WTC11 (cell line): Measurements from ENCODE around the gene PRSS8. TPM values are rescaled to one million over a fixed set of nuclear protein-coding genes. Genes with fewer than 3 reads are reported as not detected.
"Not testable (repeated sequence)": the region's sequence is repeated elsewhere in the genome, so short reads cannot be mapped to it uniquely, and the experiment has no call there.

ENCODE experiments used
- ATAC-seq: fragments of 200-7000 bp; cut with Tn5 transposase; 2 replicates; pipeline ENCODE4 v1.10.0; 2021; ENCODE audit warnings: mild to moderate bottlenecking, moderate library complexity
- CTCF ChIA-PET: fragments of 300-600 bp; sonication (Branson Sonifier 250); formaldehyde crosslinking; loops from one replicate; lab custom pipeline; 2021; ENCODE audit warnings: antibody characterized with exemption; lab: Charles Lee
- POLR2A ChIA-PET: fragments of 350-600 bp; sonication (Branson Sonifier 250); formaldehyde crosslinking; loops from one replicate; lab custom pipeline; 2021; ENCODE audit warnings: antibody characterized with exemption; lab: Charles Lee
- DNase-seq: peaks from one replicate; pipeline ENCODE4 v3.0.0; 2021; ENCODE audit warnings: low spot score
- H3K27ac Mint-ChIP-seq: 2 replicates; pipeline ENCODE4 v1.8.0; 2021; ENCODE audit warnings: mixed read lengths
- H3K27me3 Mint-ChIP-seq: 2 replicates; pipeline ENCODE4 v1.8.0; 2021; ENCODE audit warnings: low read depth, mild to moderate bottlenecking, moderate library complexity, mixed read lengths
- H3K36me3 Mint-ChIP-seq: 2 replicates; pipeline ENCODE4 v1.8.0; 2021; ENCODE audit warnings: mixed read lengths
- H3K4me1 Mint-ChIP-seq: 2 replicates; pipeline ENCODE4 v1.8.0; 2022; ENCODE audit warnings: mixed read lengths
- H3K4me3 Mint-ChIP-seq: 2 replicates; pipeline ENCODE4 v1.8.0; 2021; ENCODE audit warnings: mild to moderate bottlenecking, moderate library complexity, mixed read lengths
- H3K9me3 Mint-ChIP-seq: 2 replicates; pipeline ENCODE4 v1.8.0; 2021; ENCODE audit warnings: mixed read lengths
- EMX1 ChIP-seq: fragments of 250-450 bp; sonication (Bioruptor Pico); IDR thresholded peaks from 2 replicates; pipeline ENCODE4 v1.8.0; 2021; ENCODE audit warnings: mild to moderate bottlenecking
- ETV6 ChIP-seq: sonication (generic); formaldehyde crosslinking; IDR thresholded peaks from 2 replicates; pipeline ENCODE4 v1.8.1; 2022; ENCODE audit warnings: mild to moderate bottlenecking, missing genetic modification reagents
- FOXJ3 ChIP-seq: sonication (generic); formaldehyde crosslinking; IDR thresholded peaks from 2 replicates; pipeline ENCODE4 v1.9.0; 2021; ENCODE audit warnings: missing genetic modification reagents, mild to moderate bottlenecking, borderline replicate concordance
- GABPB1 ChIP-seq: sonication (generic); formaldehyde crosslinking; IDR thresholded peaks from 2 replicates; pipeline ENCODE4 v1.8.1; 2023; ENCODE audit warnings: mild to moderate bottlenecking, missing genetic modification reagents
- HMGA2 ChIP-seq: fragments of 250-450 bp; sonication (Bioruptor Pico); IDR thresholded peaks from 2 replicates; pipeline ENCODE4 v1.4.0; 2021; ENCODE audit warnings: mild to moderate bottlenecking, moderate library complexity
- IRF2 ChIP-seq: sonication (generic); formaldehyde crosslinking; IDR thresholded peaks from 2 replicates; pipeline ENCODE4 v1.8.0; 2022; ENCODE audit warnings: low read depth, missing genetic modification reagents, borderline replicate concordance
- OVOL2 ChIP-seq: fragments of 250-450 bp; sonication (Bioruptor Pico); IDR thresholded peaks from 2 replicates; pipeline ENCODE4 v1.9.0; 2021; ENCODE audit warnings: mild to moderate bottlenecking, borderline replicate concordance
- PRRX2 ChIP-seq: fragments of 250-450 bp; sonication (Bioruptor Pico); IDR thresholded peaks from 2 replicates; pipeline ENCODE4 v1.8.0; 2021; ENCODE audit warnings: mild to moderate bottlenecking
- SMAD3 ChIP-seq: sonication (generic); formaldehyde crosslinking; IDR thresholded peaks from 2 replicates; pipeline ENCODE4 v1.8.0; 2022; ENCODE audit warnings: missing genetic modification reagents, mild to moderate bottlenecking, borderline replicate concordance
- SP1 ChIP-seq: sonication (generic); formaldehyde crosslinking; conservative IDR thresholded peaks from 2 replicates; pipeline ENCODE4 v1.8.1; 2022; ENCODE audit warnings: missing genetic modification reagents
- ZBTB21 ChIP-seq: sonication (generic); formaldehyde crosslinking; IDR thresholded peaks from 2 replicates; pipeline ENCODE4 v1.8.1; 2023; ENCODE audit warnings: mild to moderate bottlenecking, missing genetic modification reagents, borderline replicate concordance
- ZNF219 ChIP-seq: sonication (generic); formaldehyde crosslinking; IDR thresholded peaks from 2 replicates; pipeline ENCODE4 v1.8.0; 2023; ENCODE audit warnings: missing genetic modification reagents, mild to moderate bottlenecking, borderline replicate concordance
- total RNA-seq: library from RNA; stranded (reverse); gene quantifications from 3 replicates; pipeline ENCODE4 v1.2.3, GENCODE V29; 2021
- TF ChIP-seq, protein P1 (sequence below): sonication (generic); formaldehyde crosslinking; IDR thresholded peaks from 2 replicates; pipeline ENCODE4 v1.8.1; 2023; ENCODE audit warnings: mild to moderate bottlenecking, missing genetic modification reagents
- TF ChIP-seq, protein P2 (sequence below): fragments of 250-450 bp; sonication (Bioruptor Pico); conservative IDR thresholded peaks from 2 replicates; pipeline ENCODE4 v1.9.0; 2021; ENCODE audit warnings: mild to moderate bottlenecking
- TF ChIP-seq, protein P3 (sequence below): fragments of 250-450 bp; sonication (Bioruptor Pico); IDR thresholded peaks from 2 replicates; pipeline ENCODE4 v2.1.2; 2022; ENCODE audit warnings: mild to moderate bottlenecking, moderate library complexity
- TF ChIP-seq, protein P4 (sequence below): sonication (generic); formaldehyde crosslinking; IDR thresholded peaks from 2 replicates; pipeline ENCODE4 v1.8.1; 2022; ENCODE audit warnings: low read depth, missing genetic modification reagents, borderline replicate concordance
- TF ChIP-seq, protein P5 (sequence below): sonication (generic); formaldehyde crosslinking; IDR thresholded peaks from 2 replicates; pipeline ENCODE4 v1.8.1; 2023; ENCODE audit warnings: mild to moderate bottlenecking, missing genetic modification reagents, moderate library complexity
- TF ChIP-seq, protein P6 (sequence below): sonication (generic); formaldehyde crosslinking; IDR thresholded peaks from 2 replicates; pipeline ENCODE4 v1.8.0; 2022; ENCODE audit warnings: mild to moderate bottlenecking, missing genetic modification reagents
- TF ChIP-seq, protein P7 (sequence below): sonication (generic); formaldehyde crosslinking; IDR thresholded peaks from 2 replicates; pipeline ENCODE4 v1.8.0; 2023; ENCODE audit warnings: missing genetic modification reagents
- TF ChIP-seq, protein P8 (sequence below): sonication (generic); formaldehyde crosslinking; IDR thresholded peaks from 2 replicates; pipeline ENCODE4 v1.8.0; 2022; ENCODE audit warnings: mild to moderate bottlenecking, missing genetic modification reagents

PRSS8 gene
- total RNA-seq, 1 experiment from 2014 or later: 78.8 TPM

DNA sequence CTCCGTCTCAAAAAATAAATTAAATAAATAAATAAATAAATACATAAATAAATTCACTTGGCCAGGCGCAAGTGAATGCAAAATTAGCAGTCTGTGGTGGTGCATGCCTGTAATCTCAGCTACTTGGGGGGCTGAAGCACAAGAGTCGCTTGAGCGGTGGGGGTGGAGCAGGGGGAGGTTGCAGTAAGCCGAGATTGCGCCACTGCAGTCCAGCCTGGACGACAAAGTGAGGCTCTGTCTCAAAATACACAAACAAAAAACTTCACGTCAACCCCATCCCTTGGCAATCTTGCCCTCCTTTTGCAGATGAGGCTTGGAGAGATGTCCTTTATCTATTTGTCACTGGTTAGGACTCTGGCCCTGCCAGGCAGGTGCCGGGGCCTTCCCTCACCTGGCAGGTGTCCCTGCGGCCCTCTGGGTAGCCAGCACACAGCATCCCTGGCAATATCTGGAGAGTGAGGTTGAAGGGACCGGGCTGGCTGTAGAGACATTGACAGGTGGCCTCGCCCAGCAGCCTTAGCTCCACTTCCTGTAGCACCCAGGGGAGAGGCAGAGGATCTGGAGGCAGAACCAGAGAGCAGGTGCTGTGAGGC, 10.0 kb upstream of the PRSS8 start:
- Mint-ChIP-seq H3K36me3 (no peaks in the 10 kb centered on the region), H3K27me3 (peaks cover 49% of the 10 kb centered on the region), H3K4me3 (no peak overlapping the region), H3K27ac (no peak overlapping the region), H3K9me3 (no peaks in the 10 kb centered on the region), H3K4me1 (peaks cover 36% of the 10 kb centered on the region)
- DNase-seq (no peak), ATAC-seq (no peak)
- ChIA-PET CTCF (no interaction called here), POLR2A (interaction anchor here (0.7 kb wide), 1 partner anchor 42 kb away, joined by 6 read pairs; no protein-coding TSS in a partner anchor)
- TF ChIP-seq OVOL2 (no peak), HMGA2 (CRISPR knock-in tag) (no peak), SMAD3 (CRISPR knock-in tag) (no peak), FOXJ3 (CRISPR knock-in tag) (no peak)
- TF ChIP-seq, protein P1, sequence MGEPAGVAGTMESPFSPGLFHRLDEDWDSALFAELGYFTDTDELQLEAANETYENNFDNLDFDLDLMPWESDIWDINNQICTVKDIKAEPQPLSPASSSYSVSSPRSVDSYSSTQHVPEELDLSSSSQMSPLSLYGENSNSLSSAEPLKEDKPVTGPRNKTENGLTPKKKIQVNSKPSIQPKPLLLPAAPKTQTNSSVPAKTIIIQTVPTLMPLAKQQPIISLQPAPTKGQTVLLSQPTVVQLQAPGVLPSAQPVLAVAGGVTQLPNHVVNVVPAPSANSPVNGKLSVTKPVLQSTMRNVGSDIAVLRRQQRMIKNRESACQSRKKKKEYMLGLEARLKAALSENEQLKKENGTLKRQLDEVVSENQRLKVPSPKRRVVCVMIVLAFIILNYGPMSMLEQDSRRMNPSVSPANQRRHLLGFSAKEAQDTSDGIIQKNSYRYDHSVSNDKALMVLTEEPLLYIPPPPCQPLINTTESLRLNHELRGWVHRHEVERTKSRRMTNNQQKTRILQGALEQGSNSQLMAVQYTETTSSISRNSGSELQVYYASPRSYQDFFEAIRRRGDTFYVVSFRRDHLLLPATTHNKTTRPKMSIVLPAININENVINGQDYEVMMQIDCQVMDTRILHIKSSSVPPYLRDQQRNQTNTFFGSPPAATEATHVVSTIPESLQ: no peak
- TF ChIP-seq, protein P2, sequence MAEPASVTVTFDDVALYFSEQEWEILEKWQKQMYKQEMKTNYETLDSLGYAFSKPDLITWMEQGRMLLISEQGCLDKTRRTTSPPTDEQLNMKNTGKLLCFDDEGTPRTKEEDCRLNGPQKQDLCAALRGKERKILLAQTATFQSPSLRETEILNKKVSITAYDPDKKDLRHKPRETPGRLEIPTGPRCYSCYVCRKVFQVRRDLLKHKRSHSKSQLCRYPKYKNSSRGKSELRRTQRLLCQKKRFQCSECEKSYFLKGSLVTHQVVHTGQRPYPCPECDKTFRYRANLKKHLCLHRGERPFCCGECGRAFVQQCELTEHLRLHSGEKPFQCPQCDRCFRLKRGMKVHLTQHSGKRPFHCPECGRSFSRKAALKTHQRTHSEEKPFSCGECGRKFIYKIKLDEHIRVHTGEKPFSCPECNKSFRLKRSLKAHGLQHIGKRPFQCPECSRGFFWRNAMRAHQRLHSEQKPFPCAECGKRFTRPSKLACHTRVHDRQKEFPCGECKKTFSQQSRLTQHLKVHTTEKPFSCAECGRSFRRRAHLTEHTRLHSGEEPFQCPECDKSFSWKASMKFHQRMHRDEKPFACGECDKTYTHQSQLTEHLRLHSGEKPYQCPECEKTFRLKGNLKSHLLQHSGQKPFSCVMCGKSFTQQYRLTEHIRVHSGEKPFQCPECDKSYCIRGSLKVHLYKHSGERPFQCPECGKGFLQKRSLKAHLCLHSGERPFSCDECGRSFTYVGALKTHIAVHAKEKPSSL: no peak
- TF ChIP-seq, protein P3, sequence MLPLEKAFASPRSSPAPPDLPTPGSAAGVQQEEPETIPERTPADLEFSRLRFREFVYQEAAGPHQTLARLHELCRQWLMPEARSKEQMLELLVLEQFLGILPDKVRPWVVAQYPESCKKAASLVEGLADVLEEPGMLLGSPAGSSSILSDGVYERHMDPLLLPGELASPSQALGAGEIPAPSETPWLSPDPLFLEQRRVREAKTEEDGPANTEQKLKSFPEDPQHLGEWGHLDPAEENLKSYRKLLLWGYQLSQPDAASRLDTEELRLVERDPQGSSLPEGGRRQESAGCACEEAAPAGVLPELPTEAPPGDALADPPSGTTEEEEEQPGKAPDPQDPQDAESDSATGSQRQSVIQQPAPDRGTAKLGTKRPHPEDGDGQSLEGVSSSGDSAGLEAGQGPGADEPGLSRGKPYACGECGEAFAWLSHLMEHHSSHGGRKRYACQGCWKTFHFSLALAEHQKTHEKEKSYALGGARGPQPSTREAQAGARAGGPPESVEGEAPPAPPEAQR (CRISPR knock-in tag): no peak

DNA sequence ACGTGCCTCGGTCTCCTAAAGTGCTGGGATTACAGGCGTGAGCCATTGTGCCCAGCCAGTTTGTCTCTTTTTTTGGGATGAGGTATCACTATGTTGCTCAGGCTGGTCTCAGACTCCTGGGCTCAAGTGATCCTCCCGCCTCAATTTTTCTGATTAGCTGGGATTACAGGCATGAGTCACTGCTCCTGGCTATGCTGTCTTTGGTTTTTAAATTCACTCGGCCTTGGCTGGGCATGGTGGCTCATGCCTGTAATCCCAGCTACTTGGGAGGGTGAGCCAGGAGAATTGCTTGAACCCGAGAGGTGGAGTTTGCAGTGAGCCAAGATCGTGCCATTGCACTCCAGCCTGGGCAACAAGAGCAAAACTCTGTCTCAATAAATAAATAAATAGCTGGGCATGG, 8.9 kb upstream of the PRSS8 start:
- not testable (repeated sequence) for H3K27ac Mint-ChIP-seq, H3K4me3 Mint-ChIP-seq, H3K9me3 Mint-ChIP-seq, ATAC-seq, DNase-seq, H3K36me3 Mint-ChIP-seq
- Mint-ChIP-seq H3K27me3 (peaks cover 49% of the 10 kb centered on the region), H3K4me1 (peaks cover 32% of the 10 kb centered on the region)
- POLR2A ChIA-PET: interaction anchor here (1.4 kb wide), 1 partner anchor 10 kb away, joined by 4 read pairs; the partner anchor contains the start of gene PRSS8
- CTCF ChIA-PET: interaction anchor here (0.7 to 2.9 kb wide), 2 partner anchors 15 to 570 kb away, joined by 3 to 38 read pairs; no protein-coding TSS in a partner anchor

DNA sequence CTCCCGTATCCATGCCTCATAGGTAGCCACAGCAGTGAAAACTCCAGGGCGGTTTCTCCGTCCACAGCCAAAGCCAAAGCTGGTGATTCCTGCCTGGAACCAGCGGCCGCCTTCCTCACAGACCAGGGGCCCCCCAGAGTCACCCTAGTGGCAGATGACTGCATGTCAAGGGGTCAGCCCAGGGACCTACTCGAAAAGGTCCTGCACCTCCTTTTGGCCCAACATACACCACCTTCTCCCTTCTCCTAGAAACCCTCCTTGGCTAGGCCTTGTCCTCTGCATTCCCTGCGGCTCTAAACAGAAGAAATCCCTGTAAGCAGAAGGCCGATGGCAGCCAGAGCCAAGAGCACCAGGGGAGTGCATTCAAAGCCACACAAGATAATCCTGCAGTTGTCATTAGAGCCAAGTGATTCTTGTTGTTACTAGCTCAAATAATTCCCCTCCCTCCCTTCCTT, 8.2 kb upstream of the PRSS8 start:
- no peaks in the 10 kb centered on the region for H3K9me3 Mint-ChIP-seq
- H3K4me3 Mint-ChIP-seq: peak overlapping the region; percentile 47
- ATAC-seq: no peak
- DNase-seq: peak; percentile 51
- ChIA-PET POLR2A (interaction anchor here (1.4 to 2.7 kb wide), 2 partner anchors 9 to 36 kb away, joined by 4 to 24 read pairs; partner anchors contain the start of genes FUS and PRSS8), CTCF (interaction anchor here (0.6 to 3.0 kb wide), 15 partner anchors 10 to 714 kb away, joined by 3 to 58 read pairs (median 17); partner anchors contain the start of genes ARMC5, DCTPP1, FUS and HSD3B7)
- H3K27me3 Mint-ChIP-seq: peaks cover 49% of the 10 kb centered on the region
- H3K4me1 Mint-ChIP-seq: peaks cover 35% of the 10 kb centered on the region
- no peaks in the 10 kb centered on the region for H3K36me3 Mint-ChIP-seq
- no peak overlapping the region for H3K27ac Mint-ChIP-seq
- TF ChIP-seq IRF2 (CRISPR knock-in tag) (no peak), EMX1 (CRISPR knock-in tag) (no peak), SP1 (CRISPR knock-in tag) (no peak), ETV6 (CRISPR knock-in tag) (no peak), GABPB1 (CRISPR knock-in tag) (no peak), PRRX2 (no peak), ZBTB21 (no peak), SMAD3 (CRISPR knock-in tag) (no peak), ZNF219 (no peak)
- TF ChIP-seq, protein P4, sequence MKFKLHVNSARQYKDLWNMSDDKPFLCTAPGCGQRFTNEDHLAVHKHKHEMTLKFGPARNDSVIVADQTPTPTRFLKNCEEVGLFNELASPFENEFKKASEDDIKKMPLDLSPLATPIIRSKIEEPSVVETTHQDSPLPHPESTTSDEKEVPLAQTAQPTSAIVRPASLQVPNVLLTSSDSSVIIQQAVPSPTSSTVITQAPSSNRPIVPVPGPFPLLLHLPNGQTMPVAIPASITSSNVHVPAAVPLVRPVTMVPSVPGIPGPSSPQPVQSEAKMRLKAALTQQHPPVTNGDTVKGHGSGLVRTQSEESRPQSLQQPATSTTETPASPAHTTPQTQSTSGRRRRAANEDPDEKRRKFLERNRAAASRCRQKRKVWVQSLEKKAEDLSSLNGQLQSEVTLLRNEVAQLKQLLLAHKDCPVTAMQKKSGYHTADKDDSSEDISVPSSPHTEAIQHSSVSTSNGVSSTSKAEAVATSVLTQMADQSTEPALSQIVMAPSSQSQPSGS (CRISPR knock-in tag): no peak
- TF ChIP-seq, protein P5, sequence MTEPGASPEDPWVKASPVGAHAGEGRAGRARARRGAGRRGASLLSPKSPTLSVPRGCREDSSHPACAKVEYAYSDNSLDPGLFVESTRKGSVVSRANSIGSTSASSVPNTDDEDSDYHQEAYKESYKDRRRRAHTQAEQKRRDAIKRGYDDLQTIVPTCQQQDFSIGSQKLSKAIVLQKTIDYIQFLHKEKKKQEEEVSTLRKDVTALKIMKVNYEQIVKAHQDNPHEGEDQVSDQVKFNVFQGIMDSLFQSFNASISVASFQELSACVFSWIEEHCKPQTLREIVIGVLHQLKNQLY (CRISPR knock-in tag): no peak
- TF ChIP-seq, protein P6, sequence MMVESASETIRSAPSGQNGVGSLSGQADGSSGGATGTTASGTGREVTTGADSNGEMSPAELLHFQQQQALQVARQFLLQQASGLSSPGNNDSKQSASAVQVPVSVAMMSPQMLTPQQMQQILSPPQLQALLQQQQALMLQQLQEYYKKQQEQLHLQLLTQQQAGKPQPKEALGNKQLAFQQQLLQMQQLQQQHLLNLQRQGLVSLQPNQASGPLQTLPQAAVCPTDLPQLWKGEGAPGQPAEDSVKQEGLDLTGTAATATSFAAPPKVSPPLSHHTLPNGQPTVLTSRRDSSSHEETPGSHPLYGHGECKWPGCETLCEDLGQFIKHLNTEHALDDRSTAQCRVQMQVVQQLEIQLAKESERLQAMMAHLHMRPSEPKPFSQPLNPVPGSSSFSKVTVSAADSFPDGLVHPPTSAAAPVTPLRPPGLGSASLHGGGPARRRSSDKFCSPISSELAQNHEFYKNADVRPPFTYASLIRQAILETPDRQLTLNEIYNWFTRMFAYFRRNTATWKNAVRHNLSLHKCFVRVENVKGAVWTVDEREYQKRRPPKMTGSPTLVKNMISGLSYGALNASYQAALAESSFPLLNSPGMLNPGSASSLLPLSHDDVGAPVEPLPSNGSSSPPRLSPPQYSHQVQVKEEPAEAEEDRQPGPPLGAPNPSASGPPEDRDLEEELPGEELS (CRISPR knock-in tag): no peak
- TF ChIP-seq, protein P7, sequence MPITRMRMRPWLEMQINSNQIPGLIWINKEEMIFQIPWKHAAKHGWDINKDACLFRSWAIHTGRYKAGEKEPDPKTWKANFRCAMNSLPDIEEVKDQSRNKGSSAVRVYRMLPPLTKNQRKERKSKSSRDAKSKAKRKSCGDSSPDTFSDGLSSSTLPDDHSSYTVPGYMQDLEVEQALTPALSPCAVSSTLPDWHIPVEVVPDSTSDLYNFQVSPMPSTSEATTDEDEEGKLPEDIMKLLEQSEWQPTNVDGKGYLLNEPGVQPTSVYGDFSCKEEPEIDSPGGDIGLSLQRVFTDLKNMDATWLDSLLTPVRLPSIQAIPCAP: no peak
- TF ChIP-seq, protein P8, sequence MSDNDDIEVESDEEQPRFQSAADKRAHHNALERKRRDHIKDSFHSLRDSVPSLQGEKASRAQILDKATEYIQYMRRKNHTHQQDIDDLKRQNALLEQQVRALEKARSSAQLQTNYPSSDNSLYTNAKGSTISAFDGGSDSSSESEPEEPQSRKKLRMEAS: no peak
